Smooth muscle cell (in vitro differentiated cells): ENCODE data around the gene EXPH5. TPM values are rescaled to one million over a fixed set of nuclear protein-coding genes. Genes with fewer than 3 reads are reported as not detected.

ENCODE experiments used
- DNase-seq: peaks from one replicate; lab custom pipeline; 2025; ENCODE audit not compliant: unreplicated experiment; lab: John Stamatoyannopoulos, UW
- H2AFZ ChIP-seq: fragments of 200-600 bp; sonication (generic); 2 replicates; pipeline ENCODE4 v1.6.0; 2016; ENCODE audit warnings: antibody characterized with exemption, low read depth, mild to moderate bottlenecking
- H3F3A ChIP-seq: fragments of 200-600 bp; sonication (generic); 2 replicates; pipeline ENCODE4 v1.6.0; 2017; ENCODE audit warnings: antibody characterized with exemption, low read depth
- H3K27ac ChIP-seq: fragments of 200-600 bp; sonication (generic); 2 replicates; pipeline ENCODE4 v1.5.1; 2016; ENCODE audit warnings: low read depth, mild to moderate bottlenecking
- H3K27me3 ChIP-seq: fragments of 200-600 bp; sonication (generic); 2 replicates; pipeline ENCODE4 v1.6.1; 2016; ENCODE audit warnings: low read depth, mild to moderate bottlenecking
- H3K36me3 ChIP-seq: fragments of 200-600 bp; sonication (generic); 2 replicates; pipeline ENCODE4 v1.5.1; 2016; ENCODE audit warnings: low read depth
- H3K4me1 ChIP-seq: fragments of 200-600 bp; sonication (generic); 2 replicates; pipeline ENCODE4 v1.5.1; 2016; ENCODE audit warnings: low read depth
- H3K4me2 ChIP-seq: fragments of 200-600 bp; sonication (generic); 2 replicates; pipeline ENCODE4 v1.6.0; 2016; ENCODE audit warnings: mild to moderate bottlenecking
- H3K4me3 ChIP-seq: fragments of 200-600 bp; sonication (generic); 2 replicates; pipeline ENCODE4 v1.5.1; 2016; ENCODE audit warnings: mild to moderate bottlenecking
- H3K79me2 ChIP-seq: fragments of 200-600 bp; sonication (generic); 2 replicates; pipeline ENCODE4 v1.6.0; 2016; ENCODE audit warnings: low read depth, mild to moderate bottlenecking
- H3K9ac ChIP-seq: fragments of 200-600 bp; sonication (generic); 2 replicates; pipeline ENCODE4 v1.6.0; 2016; ENCODE audit warnings: low read depth
- H3K9me3 ChIP-seq: fragments of 200-600 bp; sonication (generic); replicated peaks from 2 replicates; pipeline ENCODE4 v1.5.1; 2016; ENCODE audit warnings: low read depth
- H4K20me1 ChIP-seq: fragments of 200-600 bp; sonication (generic); 2 replicates; pipeline ENCODE4 v1.6.0; 2016; ENCODE audit warnings: low read depth
- CTCF ChIP-seq: fragments of 200-600 bp; sonication (generic); IDR thresholded peaks from 2 replicates; pipeline ENCODE4 v1.5.1; 2017; ENCODE audit warnings: borderline replicate concordance, mild to moderate bottlenecking, antibody characterized with exemption; ENCODE audit not compliant: insufficient read depth, poor library complexity, severe bottlenecking
- WGBS: methylation state at CpG from one replicate; pipeline ENCODE4 v1.1.7; 2016; ENCODE audit warnings: low lambda C conversion rate; 5-methylcytosine and 5-hydroxymethylcytosine counted together
- polyA plus RNA-seq: library from polyadenylated mRNA; unstranded; fragments of >200 nt; fragmentation: Nextera tagmentation; extraction: Ambion mirVana; gene quantifications from 2 replicates; pipeline ENCODE4 v1.2.1, GENCODE V29; 2016
- total RNA-seq: library from RNA; depleted of rRNA; stranded (reverse); fragments of >200 nt; gene quantifications from 2 replicates; pipeline ENCODE4 v1.2.3, GENCODE V29; 2014

EXPH5 gene
- total and polyA plus RNA-seq, 2 experiments from 2014 or later, result 0.54 to 6.9 TPM

GRCh38 chr11:108628812-108629211 is 35.2 kb upstream of the EXPH5 start:
- no peaks in the 10 kb centered on the region for H3K79me2 ChIP-seq
- no peak overlapping the region for H3K9ac ChIP-seq
- no peak overlapping the region for H3K4me3 ChIP-seq
- H3K27ac ChIP-seq, result no peak overlapping the region
- H3K9me3 ChIP-seq, result no peaks in the 10 kb centered on the region
- no peaks in the 10 kb centered on the region for H4K20me1 ChIP-seq
- no peaks in the 10 kb centered on the region for H3K36me3 ChIP-seq
- DNase-seq, result no peak
- no peaks in the 10 kb centered on the region for H3K4me1 ChIP-seq
- no peaks in the 10 kb centered on the region for H3F3A ChIP-seq
- WGBS, result 94% methylated on average over 2 of the region's 2 CpGs
- TF ChIP-seq CTCF, result no peak
- no peak overlapping the region for H2AFZ ChIP-seq
- H3K27me3 ChIP-seq, result no peaks in the 10 kb centered on the region
- H3K4me2 ChIP-seq, result no peak overlapping the region

DNA sequence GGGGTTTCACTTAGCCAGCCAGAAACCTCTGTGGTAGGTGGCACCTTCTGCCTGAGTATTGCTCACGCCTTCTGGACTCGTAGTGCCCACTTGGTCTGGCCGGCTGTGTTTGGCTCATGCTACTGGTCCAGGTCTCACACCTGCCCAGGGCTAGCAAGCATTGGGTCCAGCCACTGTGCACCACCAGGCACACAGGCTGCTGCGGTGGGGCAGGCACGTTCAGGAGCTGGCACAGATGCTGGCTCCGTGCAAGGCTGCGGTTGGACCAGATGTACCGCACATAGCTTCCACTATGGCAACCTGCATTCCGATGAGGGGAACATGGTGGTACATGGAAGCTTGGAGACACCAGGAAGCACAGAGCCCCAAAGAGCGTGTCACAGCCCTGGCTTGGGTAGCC is 34.8 kb upstream of the EXPH5 start:
- Histone ChIP-seq H3K4me2 (no peak overlapping the region), H3K4me3 (no peak overlapping the region), H3K9ac (no peak overlapping the region), H3F3A (no peaks in the 10 kb centered on the region), H3K4me1 (no peaks in the 10 kb centered on the region), H3K27me3 (no peaks in the 10 kb centered on the region), H3K27ac (no peak overlapping the region), H3K36me3 (no peaks in the 10 kb centered on the region), H3K9me3 (no peaks in the 10 kb centered on the region), H4K20me1 (no peaks in the 10 kb centered on the region), H2AFZ (no peak overlapping the region), H3K79me2 (no peaks in the 10 kb centered on the region)
- WGBS, result 96% methylated on average over 10 of the region's 10 CpGs
- DNase-seq, result no peak
- TF ChIP-seq CTCF, result no peak

DNA sequence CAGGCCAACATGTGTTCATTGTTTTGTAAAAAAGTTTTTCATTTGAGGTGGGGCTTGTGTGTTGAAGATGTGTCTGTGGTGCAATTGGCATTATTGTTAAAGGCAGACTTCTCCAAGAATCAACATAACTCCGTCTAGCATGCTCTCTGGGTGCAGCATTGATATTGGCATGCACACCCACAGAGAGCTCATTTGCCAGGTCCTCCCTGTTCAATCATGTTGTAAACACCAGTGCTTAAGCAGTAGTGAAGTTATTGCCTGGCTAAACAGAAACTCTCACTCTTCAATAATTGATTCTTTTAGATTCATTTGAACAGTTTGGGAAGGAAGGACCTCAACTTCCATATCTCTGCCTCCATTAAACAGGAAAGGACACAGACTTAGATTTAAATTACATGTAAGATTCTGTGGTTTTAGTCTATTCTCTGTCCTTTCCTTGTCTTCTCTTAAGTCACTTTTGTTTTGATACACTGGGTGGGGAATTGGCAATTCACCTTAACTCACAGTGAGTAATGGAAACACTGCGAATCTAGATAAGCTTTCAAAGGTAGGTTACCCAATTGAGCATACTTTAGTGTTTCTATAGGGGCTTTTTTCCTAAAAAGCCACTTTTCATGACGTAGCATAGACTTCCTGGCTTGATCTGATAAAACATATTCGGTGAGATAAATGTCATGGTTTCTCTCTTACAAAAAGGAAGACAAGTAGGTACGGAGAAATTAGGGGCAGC is 30.8 kb upstream of the EXPH5 start:
- no peak overlapping the region for H2AFZ ChIP-seq
- H3K9me3 ChIP-seq, result no peaks in the 10 kb centered on the region
- no peak overlapping the region for H3K4me3 ChIP-seq
- no peaks in the 10 kb centered on the region for H3K36me3 ChIP-seq
- no peaks in the 10 kb centered on the region for H4K20me1 ChIP-seq
- H3K4me1 ChIP-seq, result no peaks in the 10 kb centered on the region
- TF ChIP-seq CTCF, result no peak
- 72% methylated on average over 5 of the region's 5 CpGs for WGBS
- DNase-seq, result no peak
- H3K27ac ChIP-seq, result no peak overlapping the region
- H3K79me2 ChIP-seq, result no peaks in the 10 kb centered on the region
- H3K4me2 ChIP-seq, result no peak overlapping the region
- H3K27me3 ChIP-seq, result no peaks in the 10 kb centered on the region
- no peaks in the 10 kb centered on the region for H3F3A ChIP-seq
- H3K9ac ChIP-seq, result no peak overlapping the region

GRCh38 chr11:108622341-108622740 is 28.8 kb upstream of the EXPH5 start:
- Histone ChIP-seq H2AFZ (no peak overlapping the region), H3K4me3 (no peak overlapping the region), H3K4me1 (no peaks in the 10 kb centered on the region), H3K9me3 (no peaks in the 10 kb centered on the region), H3K27ac (no peak overlapping the region), H3K79me2 (no peaks in the 10 kb centered on the region), H3K4me2 (no peak overlapping the region), H3K9ac (no peak overlapping the region), H3K27me3 (no peaks in the 10 kb centered on the region), H3F3A (no peaks in the 10 kb centered on the region), H3K36me3 (no peaks in the 10 kb centered on the region), H4K20me1 (no peaks in the 10 kb centered on the region)
- 86% methylated on average over 2 of the region's 2 CpGs for WGBS
- no peak for TF ChIP-seq CTCF
- DNase-seq, result no peak
